ENCODE data around the gene GDAP1L1.
"Not testable (repeated sequence)": the region's sequence is repeated elsewhere in the genome, so short reads cannot be mapped to it uniquely, and the experiment has no call there.

GDAP1L1 gene

DNA sequence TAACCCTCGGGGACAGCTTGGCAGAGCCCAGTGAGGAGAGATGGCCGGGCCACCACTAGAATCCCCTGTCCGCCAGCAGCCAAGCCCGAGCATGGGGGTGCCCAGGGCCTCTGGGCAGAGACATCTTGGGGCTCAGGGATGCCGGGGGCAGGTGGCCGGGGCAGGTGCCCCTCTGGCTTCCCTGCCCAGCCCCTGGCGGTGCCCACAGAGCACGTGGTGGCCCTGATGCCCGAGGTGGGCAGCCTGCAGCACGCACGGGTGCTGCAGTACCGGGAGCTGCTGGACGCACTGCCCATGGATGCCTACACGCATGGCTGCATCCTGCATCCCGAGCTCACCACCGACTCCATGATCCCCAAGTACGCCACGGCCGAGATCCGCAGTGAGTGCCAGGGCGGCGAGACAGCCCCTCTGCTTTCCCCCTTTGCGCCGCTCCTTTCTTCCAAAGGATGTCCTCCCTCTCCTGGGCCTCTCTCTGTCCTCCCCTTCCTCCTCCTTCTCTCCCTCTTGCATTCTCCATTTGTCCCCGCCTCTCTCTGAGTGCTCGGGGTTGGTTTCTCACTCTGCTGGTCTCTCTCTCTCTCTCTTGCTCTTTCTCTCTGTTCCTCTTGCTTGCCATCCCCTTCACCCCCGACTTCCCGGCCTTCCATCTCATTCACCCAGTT, 11.2 kb downstream of the GDAP1L1 start:
- no peak for DNase-seq

DNA sequence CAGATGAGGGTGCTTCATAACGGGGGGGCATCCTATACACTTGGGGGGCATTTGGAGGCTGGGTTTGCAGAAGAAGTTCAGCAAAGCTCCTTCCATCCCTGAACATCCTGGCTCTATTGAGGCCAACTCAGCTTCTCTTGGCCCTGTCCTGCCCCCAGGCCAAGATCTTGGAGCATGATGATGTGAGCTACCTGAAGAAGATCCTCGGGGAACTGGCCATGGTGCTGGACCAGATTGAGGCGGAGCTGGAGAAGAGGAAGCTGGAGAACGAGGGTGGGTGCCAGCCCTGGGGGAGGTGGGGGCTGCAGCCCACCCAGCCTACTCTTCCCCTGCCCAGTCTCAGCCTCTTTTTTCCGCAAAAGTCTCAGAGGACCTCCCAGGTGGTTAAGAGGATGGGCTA, 17.2 kb downstream of the GDAP1L1 start:
- DNase-seq = no peak

DNA sequence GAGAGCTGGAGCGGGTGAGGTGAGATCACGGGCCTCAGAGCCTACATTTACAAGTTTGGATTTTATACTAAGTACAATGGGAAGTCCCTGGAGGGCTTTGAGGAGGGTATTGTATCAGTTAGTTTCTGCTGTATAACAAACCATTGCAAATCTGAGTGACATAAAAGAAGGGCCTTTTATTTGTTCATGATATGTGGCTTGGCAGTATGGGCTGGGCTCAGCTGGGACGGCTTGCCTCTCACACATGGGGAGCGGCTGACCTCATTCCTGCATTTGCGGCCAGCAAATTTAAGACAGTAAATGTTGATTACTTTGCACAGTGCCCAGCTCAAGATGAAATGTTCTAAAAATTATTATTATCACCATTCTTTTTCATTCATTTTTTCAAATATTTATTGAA, 21.7 kb downstream of the GDAP1L1 start:
- no peak for DNase-seq

DNA sequence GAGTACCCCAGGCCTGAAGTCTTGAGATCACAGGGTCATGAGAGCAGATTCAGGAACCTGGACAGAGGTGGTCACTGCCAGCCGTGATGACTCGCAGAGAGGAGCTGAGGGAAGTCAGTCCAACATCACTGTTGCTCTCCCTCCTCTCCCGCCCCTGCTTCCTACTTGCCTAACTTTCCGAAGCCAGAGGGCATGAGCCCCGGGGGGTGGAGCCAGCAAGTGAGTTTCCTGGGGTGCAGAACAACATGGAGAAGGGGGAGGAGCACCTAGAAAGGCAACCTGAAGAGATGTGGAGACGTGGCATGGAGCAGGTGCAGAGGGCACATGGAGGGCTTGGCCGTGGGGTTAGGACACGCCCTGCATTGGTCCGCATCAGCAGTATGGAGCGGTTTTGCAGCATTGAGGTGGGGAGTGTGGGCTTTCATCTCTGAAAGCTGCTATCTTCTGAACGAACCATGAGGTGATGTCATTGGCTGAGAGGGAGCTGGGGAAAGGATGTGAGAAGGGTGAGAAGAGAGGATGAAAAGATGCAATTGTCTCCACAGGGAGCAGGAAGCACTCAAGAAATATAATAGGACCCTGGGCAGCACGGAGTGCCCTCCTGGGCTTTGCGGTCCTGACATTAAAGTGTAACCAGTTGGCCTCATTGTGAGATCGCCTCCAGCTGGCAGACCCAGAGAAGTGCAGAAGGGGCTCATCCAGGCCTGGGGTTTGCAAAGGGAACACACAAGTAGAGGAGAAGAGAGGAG, 25.0 kb downstream of the GDAP1L1 start:
- no peak for DNase-seq

DNA sequence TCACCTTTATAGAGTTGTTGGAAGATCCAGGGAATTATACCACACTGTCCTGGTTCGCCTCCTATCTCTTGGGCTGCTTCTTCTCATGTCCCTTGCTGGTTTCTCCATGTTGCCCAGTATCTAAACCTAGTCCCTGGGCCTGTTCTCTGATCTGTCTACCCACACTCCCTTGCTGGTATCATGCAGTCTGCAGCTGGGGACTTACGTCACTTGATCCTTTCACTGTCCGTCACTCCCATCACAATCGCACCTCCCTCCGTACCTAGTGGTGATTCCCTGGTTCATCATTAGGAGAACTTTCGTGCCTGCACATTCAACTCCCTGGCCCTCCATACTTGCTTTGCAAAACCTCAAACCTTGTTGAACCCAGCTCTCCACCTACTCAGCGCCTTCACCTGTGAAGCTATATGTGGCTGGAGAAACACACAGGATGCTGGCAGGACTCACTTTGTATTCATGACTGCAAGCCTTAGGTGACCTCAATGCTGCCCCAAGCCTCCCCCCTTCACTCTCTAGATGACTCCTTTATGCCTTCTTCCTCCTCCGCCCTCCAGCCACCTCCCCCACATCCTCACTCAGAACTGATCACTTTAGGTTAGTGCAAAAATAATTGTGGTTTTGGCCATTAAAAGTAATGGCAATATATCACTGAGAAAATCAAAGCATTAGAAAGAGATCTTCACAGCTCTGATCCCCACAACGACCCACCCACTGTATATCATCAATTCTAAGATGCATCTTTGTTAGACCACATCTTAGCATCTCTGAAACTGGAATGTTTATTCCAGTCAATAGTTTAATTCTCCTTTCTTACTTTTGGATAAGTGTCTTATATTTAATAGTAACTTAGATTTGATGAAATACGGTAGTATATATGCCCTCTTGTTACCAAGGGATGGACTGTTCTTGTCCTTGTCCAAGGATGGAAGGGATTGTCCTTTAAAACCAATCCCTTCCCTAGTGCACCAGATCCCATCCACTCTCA, 26.4 kb downstream of the GDAP1L1 start:
- no peak for DNase-seq

DNA sequence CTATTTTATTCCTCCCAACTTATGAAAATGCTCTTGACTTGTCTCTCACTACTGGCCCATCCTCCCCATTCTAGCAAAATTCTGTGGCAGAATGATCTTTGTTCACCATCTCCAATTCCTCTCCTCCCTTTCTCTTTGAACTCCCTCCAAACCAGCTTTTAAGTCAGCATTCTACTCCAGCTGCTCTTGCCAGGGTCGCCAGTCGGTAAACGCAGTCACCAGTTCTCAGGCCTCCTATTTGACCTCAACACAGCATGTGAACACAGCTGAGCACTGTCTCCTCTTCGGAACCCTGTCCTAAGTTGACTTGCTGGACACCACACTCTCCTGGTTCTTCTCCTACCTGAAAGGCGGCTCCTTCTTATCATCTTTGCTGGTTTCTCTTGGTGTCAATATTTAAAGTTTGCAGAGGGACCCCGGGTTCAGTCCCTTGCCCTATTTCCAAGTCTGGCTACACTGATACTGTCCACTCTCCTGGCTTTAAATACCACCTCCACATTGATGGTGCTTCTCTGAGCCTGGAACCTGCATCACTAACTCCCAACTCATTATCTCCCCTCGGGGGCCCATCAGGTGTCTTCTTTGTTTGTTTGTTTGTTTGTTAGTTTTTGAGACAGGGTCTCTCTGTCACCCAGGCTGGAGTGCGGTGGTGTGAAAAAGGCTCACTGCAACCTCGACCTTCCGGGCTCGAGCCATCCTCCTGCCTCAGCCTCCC, 27.4 kb downstream of the GDAP1L1 start:
- DNase-seq = no peak

DNA sequence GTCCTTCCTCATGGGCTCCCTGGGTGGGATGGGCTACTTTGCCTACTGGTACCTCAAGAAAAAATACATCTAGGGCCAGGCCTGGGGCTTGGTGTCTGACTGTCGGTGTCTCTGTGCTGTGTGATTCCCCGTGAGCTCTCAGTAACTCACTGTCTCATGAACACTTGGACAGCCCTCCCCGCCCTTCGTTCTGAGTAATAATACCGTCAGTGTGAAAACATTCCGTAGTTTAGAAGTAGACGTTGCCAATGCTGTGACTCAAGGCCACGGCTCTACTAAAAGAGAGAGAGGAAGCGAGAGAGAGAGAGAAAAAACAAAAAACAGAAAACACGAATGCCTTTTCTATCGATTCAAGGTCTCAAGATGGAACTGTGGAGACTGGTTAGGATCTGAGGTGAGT, 32.1 kb downstream of the GDAP1L1 start:
- DNase-seq = peak; percentile 59

DNA sequence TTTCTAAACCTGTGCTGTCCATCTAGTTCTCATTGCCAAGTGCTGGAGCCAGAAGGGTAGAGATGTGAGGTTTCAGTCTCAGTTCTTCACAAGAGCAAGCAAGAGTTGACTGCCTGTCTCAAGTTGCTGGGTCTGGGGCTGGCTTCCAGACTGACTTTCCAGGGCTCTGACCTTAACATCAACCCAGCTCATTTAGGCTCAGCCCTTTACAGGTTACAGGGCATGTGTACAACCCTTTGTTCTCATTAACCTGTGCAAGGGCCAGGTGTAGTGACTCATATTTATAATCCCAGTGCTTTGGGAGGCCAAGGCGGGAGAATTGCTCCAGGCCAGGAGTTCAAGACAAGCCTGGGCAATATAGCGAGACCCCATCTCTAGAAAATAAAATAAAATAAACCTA, 33.3 kb downstream of the GDAP1L1 start:
- no peak for DNase-seq

DNA sequence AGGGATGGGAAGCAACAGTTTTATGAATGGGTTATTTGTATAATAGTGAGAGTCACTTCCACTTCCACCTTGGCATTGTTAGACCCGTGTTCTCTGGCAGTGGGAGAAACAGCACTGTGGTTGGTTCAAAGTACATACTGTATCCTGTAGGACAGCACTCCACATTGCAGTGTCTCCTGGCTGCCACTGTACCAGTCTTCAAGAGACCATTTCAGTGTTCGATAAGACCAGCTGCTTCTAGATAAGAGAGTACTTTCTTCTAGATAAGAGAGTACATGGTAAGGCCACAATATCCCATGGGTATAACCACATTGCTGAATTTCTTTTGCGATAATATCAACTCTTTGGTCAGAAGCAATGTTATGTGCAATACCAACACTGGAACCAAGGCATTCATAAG, 35.1 kb downstream of the GDAP1L1 start:
- no peak for DNase-seq

DNA sequence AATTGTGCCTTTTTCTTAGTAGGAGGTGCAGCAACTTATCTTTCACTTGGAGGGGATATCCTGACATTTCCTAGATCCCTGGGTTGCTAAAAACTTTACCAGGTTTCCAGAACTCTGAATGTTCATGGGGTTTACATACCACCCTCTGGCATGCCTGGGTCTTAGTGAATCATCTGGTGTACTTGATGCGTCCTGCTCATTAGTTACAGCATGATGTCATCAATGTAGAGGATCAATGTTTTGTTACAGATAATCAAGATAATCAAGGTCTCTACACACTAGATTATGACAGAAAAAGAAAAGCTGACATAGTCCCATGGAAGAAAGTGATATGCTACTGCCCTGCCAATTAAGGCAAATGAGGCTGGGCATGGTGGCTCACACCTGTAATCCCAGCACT, 36.9 kb downstream of the GDAP1L1 start:
- no peak for DNase-seq

DNA sequence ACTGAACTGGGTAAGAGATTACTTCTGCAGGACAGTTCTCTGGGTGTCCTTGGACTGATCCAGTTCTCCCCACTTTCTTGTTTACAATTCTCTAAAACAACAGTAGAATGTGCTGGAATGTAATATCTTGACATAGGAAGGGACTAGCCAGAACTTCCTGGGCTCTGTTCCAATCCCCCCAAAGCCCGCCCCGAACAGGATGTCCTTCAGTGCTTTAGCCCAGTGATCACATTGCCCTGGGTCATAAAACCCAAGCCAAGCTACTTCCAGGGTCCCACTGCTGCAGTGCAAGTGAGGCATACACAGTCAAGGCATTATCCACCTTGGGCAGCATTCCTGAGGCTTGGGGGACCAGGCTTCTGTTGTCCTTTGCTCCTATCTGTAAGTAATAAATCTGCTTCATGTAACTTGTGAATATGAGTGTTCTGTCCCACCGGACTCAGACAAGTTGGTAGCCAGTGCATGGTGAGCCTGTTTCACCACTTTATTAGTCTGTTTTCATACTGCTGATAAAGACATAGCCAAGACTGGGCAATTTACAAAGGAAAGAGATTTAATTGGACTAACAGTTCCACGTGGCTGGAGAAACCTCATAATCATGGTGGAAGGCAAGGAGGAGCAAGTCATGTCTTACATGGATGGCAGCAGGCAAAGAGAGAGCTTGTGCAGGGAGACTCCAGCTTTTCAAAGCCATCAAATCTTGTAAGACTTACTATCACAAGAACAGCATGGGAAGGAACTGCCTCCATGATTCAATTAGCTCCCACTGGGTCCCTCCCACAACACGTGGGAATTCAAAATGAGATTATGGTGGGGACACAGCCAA, 40.4 kb downstream of the GDAP1L1 start:
- no peak for DNase-seq

DNA sequence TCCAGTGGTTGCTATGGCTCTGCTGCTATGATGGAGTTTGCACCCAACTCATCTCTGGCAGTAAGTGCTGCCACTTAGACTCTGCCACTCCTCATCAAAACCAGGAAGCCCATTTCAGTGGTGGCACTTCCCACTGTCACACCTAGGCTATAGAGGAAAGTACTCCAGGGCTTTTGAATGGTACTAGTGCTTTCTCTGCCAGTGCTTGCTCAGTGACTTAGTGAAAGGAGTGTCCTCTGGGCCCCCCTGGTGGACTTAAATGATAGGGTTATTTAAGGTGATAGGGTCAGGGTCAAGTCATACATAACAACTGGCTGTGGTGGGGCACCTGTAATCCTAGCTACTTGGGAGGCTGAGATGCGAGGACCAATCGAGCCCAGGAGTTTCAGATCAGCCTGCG, 41.1 kb downstream of the GDAP1L1 start:
- no peak for DNase-seq

DNA sequence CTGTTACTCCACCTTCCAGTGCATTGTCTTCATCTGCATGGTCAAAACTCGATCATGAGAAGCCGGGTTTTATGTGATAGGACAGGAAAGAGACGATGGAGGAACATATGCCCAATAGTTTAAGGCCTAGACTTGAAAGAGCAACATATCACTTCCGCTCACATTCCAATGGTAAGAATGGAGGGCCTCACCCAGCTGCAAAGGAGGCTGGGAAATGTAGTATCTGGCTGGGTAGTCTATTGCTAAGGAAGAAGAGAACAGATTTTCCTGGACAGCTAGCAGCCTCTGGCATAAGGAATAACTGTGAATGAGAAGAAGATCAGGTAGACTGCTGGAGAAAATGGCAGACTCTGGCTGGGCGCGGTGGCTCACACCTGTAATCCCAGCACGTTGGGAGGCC, 44.6 kb downstream of the GDAP1L1 start:
- no peak for DNase-seq

DNA sequence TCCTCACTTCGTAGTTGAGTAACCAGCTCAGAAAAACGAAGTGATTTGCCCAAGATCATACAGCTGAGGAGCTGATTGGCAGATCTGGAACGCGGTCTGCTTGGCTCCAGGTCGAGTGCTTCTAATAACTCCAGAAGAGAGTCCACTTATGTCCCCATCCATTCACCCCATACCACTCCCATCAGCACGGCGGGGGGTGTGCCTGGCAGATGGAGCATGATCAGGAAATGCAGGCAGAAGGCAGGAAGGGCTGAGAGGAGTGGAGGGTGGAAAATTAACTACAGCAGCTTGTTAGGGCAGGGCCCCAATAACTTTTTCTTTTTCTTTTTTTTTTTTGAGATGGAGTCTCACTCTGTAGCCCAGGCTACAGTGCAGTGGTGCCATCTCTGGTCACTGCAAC, 48.9 kb downstream of the GDAP1L1 start:
- DNase-seq = no peak

DNA sequence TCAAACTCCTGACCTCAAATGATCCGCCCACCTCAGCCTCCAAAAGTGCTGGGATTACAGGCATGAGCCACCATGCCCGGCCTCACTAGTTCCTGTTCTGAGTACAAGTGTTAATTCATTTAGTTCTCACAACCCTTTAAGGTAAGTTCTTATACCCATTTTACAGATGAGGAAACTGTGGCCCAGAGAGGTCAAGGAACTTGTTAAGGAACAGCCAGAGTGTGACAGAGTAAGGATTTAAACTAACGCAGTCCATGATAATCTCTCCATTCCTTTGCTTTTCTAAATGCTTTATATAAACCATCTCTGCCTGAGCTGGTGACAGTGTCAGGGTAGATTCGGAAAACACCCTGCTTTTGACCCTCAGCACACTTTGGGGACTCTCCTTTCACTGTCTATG, 50.6 kb downstream of the GDAP1L1 start:
- no peak for DNase-seq

DNA sequence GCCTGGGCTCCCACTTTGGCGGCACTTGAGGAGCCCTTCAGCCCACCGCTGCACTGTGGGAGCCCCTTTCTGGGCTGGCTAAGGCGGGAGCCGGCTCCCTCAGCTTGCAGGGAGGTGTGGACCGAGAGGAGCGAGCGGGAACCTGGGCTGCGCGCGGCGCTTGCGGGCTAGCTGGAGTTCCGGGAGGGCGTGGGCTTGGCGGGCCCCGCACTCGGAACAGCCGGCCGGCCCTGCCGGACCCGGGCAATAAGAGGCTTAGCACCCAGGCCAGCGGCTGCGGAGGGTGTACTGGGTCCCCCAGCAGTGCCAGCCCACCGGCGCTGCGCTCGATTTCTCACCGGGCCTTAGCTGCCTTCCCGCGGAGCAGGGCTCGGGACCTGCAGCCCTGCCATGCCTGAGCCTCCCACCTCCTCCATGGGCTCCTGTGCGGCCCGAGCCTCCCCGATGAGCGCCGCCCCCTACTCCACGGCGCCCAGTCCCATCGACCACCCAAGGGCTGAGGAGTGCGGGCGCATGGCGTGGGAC, 52.0 kb downstream of the GDAP1L1 start:
- DNase-seq = not testable (repeated sequence)

DNA sequence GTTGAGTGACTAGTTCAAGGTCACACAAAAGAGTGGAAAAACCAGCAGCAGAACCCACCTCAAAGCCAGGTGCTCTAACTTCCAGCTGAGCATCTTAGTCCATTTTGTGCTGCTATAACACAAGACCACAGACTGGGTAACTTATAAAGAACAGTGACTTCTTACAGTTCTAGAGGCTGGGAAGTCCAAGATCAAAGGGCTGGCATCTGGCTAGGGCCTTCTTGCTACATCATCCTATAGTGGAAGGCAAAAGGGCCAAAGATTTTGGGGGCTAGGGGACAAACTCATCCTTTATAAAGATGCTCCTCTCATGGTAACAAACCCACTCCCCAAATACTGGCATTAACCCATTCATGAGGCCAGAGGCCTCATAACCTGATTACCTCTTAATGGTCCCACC, 54.2 kb downstream of the GDAP1L1 start:
- DNase-seq = no peak

DNA sequence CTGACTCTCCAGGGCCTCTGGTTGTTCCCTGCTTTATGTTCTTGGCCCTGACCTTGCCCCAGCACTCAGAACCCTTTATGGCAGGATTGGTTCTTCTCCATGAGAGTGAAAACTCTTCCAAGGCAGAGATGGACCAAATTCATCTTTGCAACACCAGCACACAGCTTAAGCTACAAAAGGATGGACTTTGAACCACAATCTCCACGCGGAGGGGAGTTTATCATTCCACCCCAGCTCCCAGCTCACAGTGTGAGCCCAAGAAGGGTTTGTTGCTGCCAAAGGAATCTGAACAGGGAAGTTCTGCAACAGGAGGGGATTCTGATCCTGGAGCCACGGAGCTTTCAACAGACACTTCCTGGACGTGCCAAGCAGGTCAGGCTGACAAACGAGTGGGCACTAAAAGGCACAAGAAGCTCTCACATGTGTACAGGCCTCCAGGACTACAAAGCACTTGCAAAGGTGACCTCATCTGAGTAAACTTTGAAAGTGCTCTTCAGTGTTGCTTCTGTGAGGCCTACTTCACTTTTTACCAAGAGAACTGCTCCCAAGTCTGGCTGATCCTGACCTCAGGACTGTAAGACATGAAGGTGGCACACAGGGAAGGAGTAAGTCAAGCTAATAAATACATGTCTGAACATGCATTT, 55.0 kb downstream of the GDAP1L1 start:
- no peak for DNase-seq

DNA sequence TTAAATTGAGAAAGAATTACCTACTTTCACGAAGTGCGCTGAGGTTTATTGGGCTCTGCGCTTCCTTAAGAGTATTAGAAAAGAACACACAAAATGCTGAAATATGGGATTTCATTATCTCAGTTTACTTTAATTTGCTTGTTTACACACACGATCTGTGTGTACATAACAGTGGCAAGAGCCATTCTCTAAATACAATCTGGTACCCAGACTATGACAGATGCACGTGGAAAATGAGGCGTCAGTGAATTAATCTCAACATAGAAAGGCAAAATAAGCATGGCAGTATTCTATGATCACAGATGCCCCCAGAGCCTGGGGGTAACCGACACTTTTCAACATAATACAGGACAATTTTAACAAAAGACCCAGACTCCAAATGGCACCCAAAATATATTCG, 55.6 kb downstream of the GDAP1L1 start:
- no peak for DNase-seq

DNA sequence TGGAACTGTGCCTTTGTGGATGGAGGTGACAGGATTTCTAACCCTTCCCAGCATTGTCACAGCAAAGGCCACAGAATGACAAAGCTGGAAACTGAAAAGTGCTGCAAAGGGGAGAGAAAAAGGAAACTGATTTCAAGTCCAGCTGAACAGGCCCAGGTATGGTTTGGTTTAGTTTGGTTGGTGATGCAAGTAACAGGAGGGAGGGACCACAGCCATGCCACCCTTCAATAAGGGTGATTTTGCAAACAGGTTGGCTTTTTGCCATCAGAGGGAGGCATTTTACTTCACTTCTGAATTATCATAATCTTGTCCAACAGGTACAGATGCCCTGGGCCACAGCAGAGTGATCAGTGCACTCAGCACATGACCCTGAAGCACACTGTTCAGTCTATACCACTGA, 57.3 kb downstream of the GDAP1L1 start:
- DNase-seq = no peak

DNA sequence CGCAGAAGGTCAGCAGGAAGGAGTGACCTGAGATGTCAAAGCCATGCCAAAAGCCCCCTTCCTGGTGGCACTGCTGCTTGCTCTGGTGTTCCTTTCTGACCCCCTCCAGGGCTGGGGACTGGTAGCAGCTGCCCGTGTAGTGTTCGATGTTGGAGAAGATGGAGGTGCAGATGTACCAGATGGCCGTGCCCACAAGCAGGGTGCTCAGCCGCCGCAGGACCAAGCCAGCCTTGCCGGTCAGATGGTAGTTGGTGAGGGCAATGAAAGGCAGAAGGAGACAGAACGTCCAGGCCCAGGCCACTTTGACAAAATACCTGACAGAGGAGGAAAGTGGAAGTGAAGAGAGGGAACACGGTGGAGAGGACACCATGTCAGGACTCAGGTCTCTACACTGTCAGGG, 59.8 kb downstream of the GDAP1L1 start:
- no peak for DNase-seq

Measured in T1000 (cell line).